SK-N-SH (cell line): ENCODE data around the gene TP63. TPM values are rescaled to one million over a fixed set of nuclear protein-coding genes. Genes with fewer than 3 reads are reported as not detected.

Experiments used
- CTCF ChIA-PET: fragments of 300-600, 350-600 bp; formaldehyde crosslinking; extraction: SDS; loops from one replicate; lab custom pipeline; 2021; lab: Yijun Ruan, JAX
- POLR2A ChIA-PET: fragments of 350-600 bp; sonication (Branson Sonifier 250); formaldehyde crosslinking; extraction: SDS; loops from one replicate; lab custom pipeline; 2020; ENCODE audit warnings: antibody characterized with exemption, inconsistent platforms; lab: Yijun Ruan, JAX
- DNase-seq: peaks from one replicate; pipeline ENCODE4 v3.0.0; 2012
- H2AFZ ChIP-seq: fragments of 200-600 bp; sonication (generic); 2 replicates; pipeline ENCODE4 v1.8.1; 2016; ENCODE audit warnings: antibody characterized with exemption, mild to moderate bottlenecking, low read depth
- H3F3A ChIP-seq: fragments of 200-600 bp; sonication (generic); replicated peaks from 2 replicates; pipeline ENCODE3; 2016; ENCODE audit warnings: antibody characterized with exemption, mild to moderate bottlenecking; ENCODE audit not compliant: insufficient read depth
- H3K27ac ChIP-seq, 2 experiments: fragments of 200-500 bp in 1 of 2; fragments of 200-600 bp in 1 of 2; sonication (Bioruptor generic) in 1 of 2; sonication (generic), shearing (Covaris generic) in 1 of 2; 2 replicates each; pipeline versions ENCODE4 v1.5.1 to v1.6.1; 2014 to 2016; ENCODE audit warnings: low read depth in 2 of 2, inconsistent platforms in 1 of 2, low read length in 1 of 2, mild to moderate bottlenecking in 1 of 2, mixed read lengths in 1 of 2
- H3K27me3 ChIP-seq: fragments of 200-600 bp; sonication (generic), shearing (Covaris generic); 2 replicates; pipeline ENCODE4 v1.6.1; 2016; ENCODE audit warnings: mixed run types; ENCODE audit not compliant: insufficient read depth
- H3K36me3 ChIP-seq, 2 experiments: fragments of 200-500 bp in 1 of 2; fragments of 200-600 bp in 1 of 2; sonication (Bioruptor generic) in 1 of 2; sonication (generic) in 1 of 2; replicated peaks in 1 of 2; 2 replicates each; pipeline versions ENCODE3 to v1.5.1; 2014 to 2016; ENCODE audit warnings: low read length in 1 of 2, mild to moderate bottlenecking in 1 of 2; ENCODE audit not compliant: insufficient read depth in 2 of 2, control insufficient read depth in 1 of 2
- H3K4me1 ChIP-seq, 2 experiments: fragments of 200-500 bp in 1 of 2; fragments of 200-600 bp in 1 of 2; sonication (Bioruptor generic) in 1 of 2; sonication (generic), shearing (Covaris generic) in 1 of 2; 2 replicates each; pipeline versions ENCODE4 v1.5.1 to v1.6.1; 2014 to 2016; ENCODE audit warnings: low read depth in 1 of 2, low read length in 1 of 2, mixed run types in 1 of 2; ENCODE audit not compliant: insufficient read depth in 2 of 2, control insufficient read depth in 1 of 2
- H3K4me2 ChIP-seq: fragments of 200-600 bp; sonication (generic), shearing (Covaris generic); 2 replicates; pipeline ENCODE4 v1.6.1; 2017; ENCODE audit warnings: mixed run types
- H3K4me3 ChIP-seq, 2 experiments: fragments of 200-500 bp in 1 of 2; fragments of 200-600 bp in 1 of 2; sonication (Bioruptor generic) in 1 of 2; sonication (generic), shearing (Covaris generic) in 1 of 2; 2 replicates each; pipeline versions ENCODE4 v1.5.1 to v1.8.1; 2014 to 2016; ENCODE audit warnings: low read depth in 2 of 2, inconsistent platforms in 1 of 2, low read length in 1 of 2, mild to moderate bottlenecking in 1 of 2, mixed read lengths in 1 of 2, moderate library complexity in 1 of 2
- H3K79me2 ChIP-seq: fragments of 200-600 bp; sonication (generic); 2 replicates; pipeline ENCODE4 v1.8.1; 2017; ENCODE audit warnings: mild to moderate bottlenecking; ENCODE audit not compliant: insufficient read depth
- H3K9ac ChIP-seq: fragments of 200-600 bp; sonication (generic); 2 replicates; pipeline ENCODE4 v1.6.1; 2017; ENCODE audit warnings: mixed run types
- H3K9me2 ChIP-seq: fragments of 200-600 bp; sonication (generic); 2 replicates; pipeline ENCODE4 v1.6.1; 2017; ENCODE audit warnings: mixed run types
- H3K9me3 ChIP-seq: fragments of 200-600 bp; sonication (generic); 2 replicates; pipeline ENCODE4 v1.6.1; 2017; ENCODE audit warnings: mixed run types, mild to moderate bottlenecking, moderate library complexity
- H4K20me1 ChIP-seq: fragments of 200-600 bp; sonication (generic); 2 replicates; pipeline ENCODE4 v1.6.1; 2017; ENCODE audit warnings: mild to moderate bottlenecking, mixed run types; ENCODE audit not compliant: insufficient read depth
- CHD2 ChIP-seq: fragments of 150-350 bp; IDR thresholded peaks from 2 replicates; pipeline ENCODE4 v1.6.1; 2018; ENCODE audit warnings: low read length; ENCODE audit not compliant: partially characterized antibody
- ELF1 ChIP-seq: IDR thresholded peaks from 2 replicates; pipeline ENCODE4 v1.4.0; 2012
- EP300 ChIP-seq, 2 experiments: IDR thresholded peaks; 2 replicates each; pipeline versions ENCODE4 v1.4.0 to v1.6.1; 2012; ENCODE audit warnings: borderline replicate concordance in 1 of 2, low read depth in 1 of 2, low read length in 1 of 2
- FOSL2 ChIP-seq: IDR thresholded peaks from 2 replicates; pipeline ENCODE4 v1.4.0; 2012; ENCODE audit warnings: low read depth, mild to moderate bottlenecking, moderate library complexity, borderline replicate concordance
- FOXM1 ChIP-seq: IDR thresholded peaks from 2 replicates; pipeline ENCODE4 v1.4.0; 2012; ENCODE audit warnings: low read depth, mild to moderate bottlenecking
- MXI1 ChIP-seq: IDR thresholded peaks from 2 replicates; pipeline ENCODE4 v1.6.1; 2012; ENCODE audit warnings: mild to moderate bottlenecking, low read depth, low read length, improper control_type of control experiment
- NFIC ChIP-seq: IDR thresholded peaks from 2 replicates; pipeline ENCODE4 v1.4.0; 2012; ENCODE audit warnings: borderline replicate concordance
- POLR2AphosphoS5 ChIP-seq: IDR thresholded peaks from 2 replicates; pipeline ENCODE4 v1.6.1; 2012; ENCODE audit warnings: low read depth, low read length
- RFX5 ChIP-seq: IDR thresholded peaks from 2 replicates; pipeline ENCODE4 v1.6.1; 2012; ENCODE audit warnings: mild to moderate bottlenecking, improper control_type of control experiment, low read length
- RXRA ChIP-seq: IDR thresholded peaks from 2 replicates; pipeline ENCODE4 v1.4.0; 2012; ENCODE audit warnings: low read depth, mild to moderate bottlenecking, borderline replicate concordance
- SIN3A ChIP-seq: IDR thresholded peaks from 2 replicates; pipeline ENCODE4 v1.6.1; 2012; ENCODE audit warnings: low read depth, mild to moderate bottlenecking, low read length, moderate library complexity, borderline replicate concordance
- SMC3 ChIP-seq: IDR thresholded peaks from 2 replicates; pipeline ENCODE4 v1.6.1; 2012; ENCODE audit warnings: low read depth, low read length, improper control_type of control experiment
- TCF12 ChIP-seq: IDR thresholded peaks from 2 replicates; pipeline ENCODE4 v1.4.0; 2012
- TEAD4 ChIP-seq: IDR thresholded peaks from 2 replicates; pipeline ENCODE4 v1.4.0; 2012; ENCODE audit warnings: mild to moderate bottlenecking, borderline replicate concordance; ENCODE audit not compliant: insufficient read depth
- YY1 ChIP-seq: IDR thresholded peaks from 2 replicates; pipeline ENCODE4 v1.4.0; 2012; ENCODE audit warnings: low read depth, mild to moderate bottlenecking
- WGBS: methylation state at CpG from one replicate; pipeline ENCODE4 v1.1.6; 2017; ENCODE audit warnings: low lambda C conversion rate; 5-methylcytosine and 5-hydroxymethylcytosine counted together
- polyA plus RNA-seq, 3 experiments: library from polyadenylated mRNA; depleted of rRNA; stranded (reverse); fragments of >200 nt; gene quantifications; 2 replicates each; pipeline ENCODE4 v1.2.3, GENCODE V29; 2012
- TF ChIP-seq, protein P1 (sequence below): IDR thresholded peaks from 2 replicates; pipeline ENCODE4 v1.4.0; 2012; ENCODE audit warnings: low read depth, borderline replicate concordance
- TF ChIP-seq, protein P2 (sequence below): fragments of 150-350 bp; IDR thresholded peaks from 2 replicates; pipeline ENCODE4 v1.6.1; 2016; ENCODE audit warnings: mild to moderate bottlenecking, low read depth, low read length

The TP63 gene
- polyA plus RNA-seq, 1 of the 3 experiments (the other 2 are of a cell fraction): not detected

DNA sequence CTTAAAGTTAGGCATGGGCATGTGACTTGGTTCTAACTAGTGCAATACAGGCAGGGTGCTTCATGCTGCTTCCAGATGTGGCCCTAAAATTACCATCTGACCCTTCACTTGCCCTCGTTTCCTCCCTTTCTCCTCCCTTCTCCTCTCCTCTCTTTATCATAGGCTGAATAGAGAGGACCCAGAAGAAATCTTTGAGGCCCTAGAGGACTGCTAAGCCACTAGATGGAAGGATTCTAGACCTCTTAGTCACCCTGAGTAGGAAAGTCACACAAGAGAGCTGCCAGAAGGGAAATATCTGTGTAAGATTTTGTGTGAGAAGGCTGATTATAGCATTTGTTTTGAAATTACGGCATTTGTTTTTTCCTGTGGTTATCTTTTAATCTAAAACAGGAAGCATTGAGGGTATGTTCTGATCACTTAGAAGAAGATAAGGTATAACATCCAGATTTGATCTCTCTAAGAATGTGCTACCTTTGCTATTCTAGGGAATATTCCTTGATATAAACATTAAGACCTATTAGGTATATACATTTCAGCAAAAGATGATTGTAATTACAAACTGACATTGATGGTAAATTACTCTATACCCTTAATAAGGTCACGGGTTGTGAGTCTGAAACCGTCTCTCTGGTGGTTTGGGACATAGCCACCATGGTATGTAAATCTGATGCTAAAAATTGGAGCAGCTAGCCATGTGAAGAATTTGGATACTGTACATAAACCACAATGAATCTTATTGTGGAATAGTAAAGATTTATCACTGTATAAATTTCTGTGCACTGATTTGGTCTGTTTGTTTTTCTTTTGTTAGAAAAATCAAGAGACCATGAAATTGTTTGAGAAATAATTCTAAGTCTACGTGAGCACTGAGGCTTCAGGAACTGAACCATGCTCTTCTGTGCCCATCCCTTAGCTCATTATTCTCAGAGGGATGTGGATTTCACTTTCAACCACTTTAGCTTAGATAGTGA lies 84.1 kb downstream of the TP63 start:
- DNase-seq: no peak
- Histone ChIP-seq H4K20me1 (no peaks in the 10 kb centered on the region), H3K27me3 (peaks cover 15% of the 10 kb centered on the region; the same call in 1 of the 2 replicates), H3K9ac (no peak overlapping the region), H3K4me3 (no peak overlapping the region), H3F3A (peaks cover 4% of the 10 kb centered on the region), H3K36me3 (no peaks in the 10 kb centered on the region), H3K27ac (no peak overlapping the region), H3K79me2 (no peaks in the 10 kb centered on the region), H3K9me3 (no peaks in the 10 kb centered on the region), H2AFZ (no peak overlapping the region), H3K9me2 (no peaks in the 10 kb centered on the region), H3K4me1 (peaks cover 0 to 13% of the 10 kb centered on the region in 2 experiments; a peak in 1 of 4 replicates), H3K4me2 (no peak overlapping the region)
- POLR2A ChIA-PET: no interaction called here
- CTCF ChIA-PET: no interaction called here
- 15% methylated on average over 5 of the region's 5 CpGs for WGBS
- TF ChIP-seq SMC3 (no peak), TCF12 (no peak), FOXM1 (no peak), MXI1 (no peak), EP300 (IDR thresholded peaks at IDR 0.05; ENCODE audit: borderline replicate concordance in 1 of 2, low read depth in 1 of 2, low read length in 1 of 2) (no peak), FOSL2 (no peak), RXRA (no peak), ELF1 (no peak), RFX5 (no peak), SIN3A (no peak), YY1 (no peak), TEAD4 (no peak)
- TF ChIP-seq, protein P1, sequence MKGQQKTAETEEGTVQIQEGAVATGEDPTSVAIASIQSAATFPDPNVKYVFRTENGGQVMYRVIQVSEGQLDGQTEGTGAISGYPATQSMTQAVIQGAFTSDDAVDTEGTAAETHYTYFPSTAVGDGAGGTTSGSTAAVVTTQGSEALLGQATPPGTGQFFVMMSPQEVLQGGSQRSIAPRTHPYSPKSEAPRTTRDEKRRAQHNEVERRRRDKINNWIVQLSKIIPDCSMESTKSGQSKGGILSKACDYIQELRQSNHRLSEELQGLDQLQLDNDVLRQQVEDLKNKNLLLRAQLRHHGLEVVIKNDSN: no peak

DNA sequence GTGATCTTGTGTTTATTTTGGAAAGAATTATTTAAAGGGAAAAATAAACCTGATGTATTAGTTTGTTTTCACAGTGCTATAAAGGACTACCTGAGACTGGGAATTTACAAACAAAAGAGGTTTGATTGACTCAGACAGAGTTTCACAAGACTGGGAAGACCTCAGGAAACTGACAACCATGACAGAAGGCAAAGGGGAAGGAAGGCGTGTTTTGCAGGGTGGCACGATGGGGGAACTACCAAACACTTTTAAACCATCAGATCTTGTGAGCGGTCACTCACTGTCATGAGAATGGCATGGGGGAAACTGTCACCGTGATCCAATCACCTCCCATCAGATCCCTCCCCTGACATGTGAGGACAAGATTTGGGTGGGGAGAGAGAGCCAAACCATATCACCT lies 87.0 kb downstream of the TP63 start:
- H3K4me3 ChIP-seq: no peak overlapping the region
- no peaks in the 10 kb centered on the region for H3K79me2 ChIP-seq
- peaks cover 15% of the 10 kb centered on the region; the same call in 1 of the 2 replicates for H3K27me3 ChIP-seq
- no peaks in the 10 kb centered on the region for H3K4me1 ChIP-seq
- no peaks in the 10 kb centered on the region for H3F3A ChIP-seq
- no peak for DNase-seq
- POLR2A ChIA-PET: no interaction called here
- no peaks in the 10 kb centered on the region for H3K9me2 ChIP-seq
- H3K9ac ChIP-seq: no peak overlapping the region
- H3K4me2 ChIP-seq: no peak overlapping the region
- H3K36me3 ChIP-seq: no peaks in the 10 kb centered on the region
- CTCF ChIA-PET: no interaction called here
- H3K9me3 ChIP-seq: no peaks in the 10 kb centered on the region
- WGBS: 23% methylated on average over 4 of the region's 4 CpGs
- no peaks in the 10 kb centered on the region for H4K20me1 ChIP-seq
- no peak overlapping the region for H2AFZ ChIP-seq
- no peak overlapping the region for H3K27ac ChIP-seq
- TF ChIP-seq FOSL2 (no peak), SIN3A (no peak), RFX5 (no peak), CHD2 (no peak), SMC3 (no peak), NFIC (no peak), POLR2AphosphoS5 (no peak), ELF1 (no peak)
- TF ChIP-seq, protein P2, sequence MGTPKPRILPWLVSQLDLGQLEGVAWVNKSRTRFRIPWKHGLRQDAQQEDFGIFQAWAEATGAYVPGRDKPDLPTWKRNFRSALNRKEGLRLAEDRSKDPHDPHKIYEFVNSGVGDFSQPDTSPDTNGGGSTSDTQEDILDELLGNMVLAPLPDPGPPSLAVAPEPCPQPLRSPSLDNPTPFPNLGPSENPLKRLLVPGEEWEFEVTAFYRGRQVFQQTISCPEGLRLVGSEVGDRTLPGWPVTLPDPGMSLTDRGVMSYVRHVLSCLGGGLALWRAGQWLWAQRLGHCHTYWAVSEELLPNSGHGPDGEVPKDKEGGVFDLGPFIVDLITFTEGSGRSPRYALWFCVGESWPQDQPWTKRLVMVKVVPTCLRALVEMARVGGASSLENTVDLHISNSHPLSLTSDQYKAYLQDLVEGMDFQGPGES: no peak
- TF ChIP-seq, protein P1: no peak
- TF ChIP-seq, all 33 proteins: peak for 0
